Fibroblast of lung (primary cell): Measurements from ENCODE around the gene WDR7.

Experiments
- EZH2 ChIP-seq: IDR thresholded peaks from 2 replicates; pipeline ENCODE4 v1.5.1; 2012; ENCODE audit warnings: low read length, control low read depth, mild to moderate bottlenecking; ENCODE audit errors: missing control alignments
- TF ChIP-seq, protein P1 (sequence below), 2 donors: IDR thresholded peaks in 1 of 2; conservative IDR thresholded peaks in 1 of 2; 1 replicate in 1 of 2; 2 replicates in 1 of 2; pipeline ENCODE4 v1.5.1; 2011 to 2012; ENCODE audit warnings: low read length in 2 of 2, control low read depth in 1 of 2, inconsistent platforms in 1 of 2, low read depth in 1 of 2, mild to moderate bottlenecking in 1 of 2

DNA sequence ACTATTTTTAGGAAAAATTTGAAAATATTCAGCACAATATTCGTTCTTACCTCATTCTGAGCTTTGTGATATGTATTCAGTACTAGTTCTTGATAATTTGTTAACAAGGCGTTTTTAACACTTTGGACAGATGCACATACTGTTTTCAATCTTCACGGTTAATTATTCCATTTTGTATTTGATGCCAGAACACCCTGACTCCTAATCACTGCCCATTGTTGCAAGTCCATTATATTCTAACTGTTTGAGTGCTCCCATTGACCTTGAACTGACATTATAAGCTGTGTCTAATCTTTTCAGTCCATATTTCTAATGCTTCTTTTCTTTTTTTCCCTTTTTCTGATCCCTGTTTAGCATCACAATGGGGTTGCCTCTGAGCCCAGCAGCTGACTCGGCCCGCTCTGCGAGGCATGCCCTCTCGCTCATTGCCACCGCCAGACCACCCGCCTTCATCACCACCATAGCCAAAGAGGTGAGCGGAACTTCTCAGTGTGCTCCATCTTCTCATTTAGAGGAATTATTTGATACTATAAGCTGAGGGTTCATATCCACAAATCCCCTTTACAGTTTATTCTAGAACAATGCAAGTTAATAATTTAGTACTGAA lies 284.4 kb downstream of the WDR7 start:
- TF ChIP-seq, protein P1, sequence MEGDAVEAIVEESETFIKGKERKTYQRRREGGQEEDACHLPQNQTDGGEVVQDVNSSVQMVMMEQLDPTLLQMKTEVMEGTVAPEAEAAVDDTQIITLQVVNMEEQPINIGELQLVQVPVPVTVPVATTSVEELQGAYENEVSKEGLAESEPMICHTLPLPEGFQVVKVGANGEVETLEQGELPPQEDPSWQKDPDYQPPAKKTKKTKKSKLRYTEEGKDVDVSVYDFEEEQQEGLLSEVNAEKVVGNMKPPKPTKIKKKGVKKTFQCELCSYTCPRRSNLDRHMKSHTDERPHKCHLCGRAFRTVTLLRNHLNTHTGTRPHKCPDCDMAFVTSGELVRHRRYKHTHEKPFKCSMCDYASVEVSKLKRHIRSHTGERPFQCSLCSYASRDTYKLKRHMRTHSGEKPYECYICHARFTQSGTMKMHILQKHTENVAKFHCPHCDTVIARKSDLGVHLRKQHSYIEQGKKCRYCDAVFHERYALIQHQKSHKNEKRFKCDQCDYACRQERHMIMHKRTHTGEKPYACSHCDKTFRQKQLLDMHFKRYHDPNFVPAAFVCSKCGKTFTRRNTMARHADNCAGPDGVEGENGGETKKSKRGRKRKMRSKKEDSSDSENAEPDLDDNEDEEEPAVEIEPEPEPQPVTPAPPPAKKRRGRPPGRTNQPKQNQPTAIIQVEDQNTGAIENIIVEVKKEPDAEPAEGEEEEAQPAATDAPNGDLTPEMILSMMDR (conservative IDR thresholded peaks at IDR 0.05 in 1 of 2, IDR thresholded peaks at IDR 0.05 in 1 of 2; ENCODE audit: low read depth in 1 of 2, low read length in 2 of 2) = no peak
- TF ChIP-seq EZH2 = no peak
